Fibroblast of skin of right quadriceps (primary cell): Measurements from ENCODE around the gene TIMM22.

Source experiments
- DNase-seq: peaks from one replicate; pipeline ENCODE4 v3.0.0-alpha.2; 2013

The TIMM22 gene

DNA sequence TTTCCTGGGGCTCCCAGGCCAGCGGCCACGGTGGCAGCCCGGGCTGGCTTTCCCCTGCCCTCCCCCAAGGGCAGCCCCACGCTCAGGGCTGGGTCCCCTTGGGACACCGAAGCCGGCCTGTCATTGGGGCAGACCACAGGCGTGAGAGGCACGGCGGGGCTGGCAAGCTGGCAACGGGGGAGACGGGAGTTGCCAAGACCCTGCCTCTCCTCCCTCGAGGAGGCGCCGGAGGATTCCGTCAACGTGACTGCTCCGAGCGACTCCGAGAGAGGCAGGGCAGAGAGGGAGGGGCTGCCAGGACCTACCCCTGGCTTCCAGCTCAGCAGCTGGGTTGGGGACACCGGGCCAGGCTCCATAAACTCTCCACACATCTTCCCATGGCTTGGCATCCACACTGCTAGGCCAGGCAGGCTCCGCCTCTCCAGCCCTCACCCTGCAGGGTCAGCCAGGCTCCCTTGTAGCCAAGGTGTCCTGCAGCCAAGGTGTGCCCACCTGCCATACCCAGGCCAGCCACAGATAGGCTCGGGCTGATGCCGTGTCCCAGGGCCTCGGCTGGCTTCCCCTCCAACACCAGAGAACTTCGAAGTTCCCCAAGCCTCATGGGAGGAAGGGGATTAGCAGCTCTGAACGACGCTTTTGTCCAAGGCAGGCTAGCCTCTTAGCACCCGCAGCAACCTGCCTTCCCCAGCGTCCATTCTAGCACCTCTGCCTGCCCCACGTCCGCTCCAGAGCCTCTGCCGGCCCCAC is 25.5 kb downstream of the TIMM22 start:
- DNase-seq, result no peak

DNA sequence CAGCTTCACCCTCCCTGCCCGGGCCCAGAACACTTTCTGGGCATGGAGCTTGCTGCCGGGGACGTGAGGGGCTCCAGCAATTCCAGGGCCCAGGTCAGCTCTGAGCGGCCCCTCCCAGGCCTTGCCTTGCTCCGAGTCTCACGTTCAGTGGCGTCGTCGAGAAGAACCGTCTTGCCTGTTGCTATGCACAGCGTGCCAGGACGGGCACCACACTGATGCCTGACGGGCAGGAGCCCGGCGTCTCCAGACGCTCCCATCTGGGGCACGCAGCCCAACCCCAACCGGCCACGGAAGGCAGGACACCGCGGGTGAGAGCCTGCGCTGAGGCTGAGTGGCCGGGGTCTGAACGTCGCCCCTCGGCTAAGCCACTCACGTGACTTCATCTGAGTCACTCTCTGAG is 27.1 kb downstream of the TIMM22 start:
- no peak for DNase-seq

GRCh38 chr17:1025733-1026598 is 29.0 kb downstream of the TIMM22 start:
- no peak for DNase-seq

GRCh38 chr17:1026599-1026975 is 29.7 kb downstream of the TIMM22 start:
- DNase-seq, result no peak

DNA sequence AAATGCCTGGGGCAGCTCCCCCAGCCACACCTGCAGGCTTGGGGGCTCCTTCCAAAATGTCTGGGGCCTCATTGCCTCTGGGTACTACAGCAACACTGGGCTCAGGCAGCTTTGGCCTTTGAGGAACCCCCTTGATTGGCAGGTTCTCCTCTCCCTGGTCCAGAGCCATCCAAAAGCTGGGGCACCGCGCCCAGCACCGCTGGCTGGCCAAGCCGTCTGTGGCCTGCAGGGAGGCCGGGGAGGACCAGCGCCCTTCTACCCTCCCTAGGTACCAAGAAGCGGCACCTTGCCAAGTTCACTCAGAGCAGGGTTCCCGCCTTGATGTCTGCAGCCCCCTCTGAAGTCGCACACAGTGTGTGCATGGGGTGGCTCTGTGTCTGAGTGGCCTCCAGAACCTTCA is 30.1 kb downstream of the TIMM22 start:
- no peak for DNase-seq

GRCh38 chr17:1029196-1029921 is 32.4 kb downstream of the TIMM22 start:
- DNase-seq, result peak; percentile 31

DNA sequence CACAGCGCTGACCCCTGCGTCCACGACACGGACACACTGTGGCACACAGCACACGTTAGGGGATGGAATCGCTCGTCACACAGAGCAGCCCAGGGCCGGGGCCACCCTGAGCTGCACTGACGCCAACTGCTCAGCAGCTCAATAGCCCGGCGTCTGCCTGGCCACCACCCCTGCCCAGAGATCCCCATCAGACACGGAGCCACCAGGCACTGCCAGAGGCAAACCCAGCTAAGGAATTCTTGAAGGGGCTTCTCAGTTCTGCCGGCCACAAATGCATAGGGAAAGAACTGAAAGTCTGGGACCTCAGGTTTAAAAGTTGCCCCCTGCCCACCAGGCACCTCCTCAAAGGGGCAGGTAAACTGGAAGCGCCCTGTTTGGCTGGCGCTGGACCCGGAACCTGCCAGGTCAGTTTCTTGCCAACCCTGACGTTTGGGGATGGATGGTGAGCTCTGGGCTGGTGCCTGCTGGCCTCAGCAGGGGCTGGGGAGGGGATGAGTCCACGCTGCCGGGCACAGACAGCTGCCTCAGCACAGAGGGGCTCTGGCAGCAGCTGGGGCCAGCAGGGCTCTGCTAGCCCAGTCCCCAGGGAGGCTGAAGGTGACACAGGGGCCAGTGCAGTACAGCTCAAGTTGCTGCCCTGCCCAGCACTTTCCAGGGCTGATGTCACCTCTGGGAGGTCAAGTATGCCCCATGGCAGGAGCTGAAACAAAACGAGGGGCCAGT is 33.2 kb downstream of the TIMM22 start:
- DNase-seq, result no peak

GRCh38 chr17:1030684-1031532 is 34.0 kb downstream of the TIMM22 start:
- no peak for DNase-seq

- peak; percentile 50 for DNase-seq
Observed at GRCh38 chr17:1031711-1032110, 34.8 kb downstream of the TIMM22 start.

- DNase-seq, result no peak
Observed at GRCh38 chr17:1032391-1032790, 35.5 kb downstream of the TIMM22 start.

- DNase-seq, result no peak
Observed at GRCh38 chr17:1033503-1033902, 36.6 kb downstream of the TIMM22 start.

GRCh38 chr17:1034652-1035210 is 37.8 kb downstream of the TIMM22 start:
- DNase-seq, result no peak

DNA sequence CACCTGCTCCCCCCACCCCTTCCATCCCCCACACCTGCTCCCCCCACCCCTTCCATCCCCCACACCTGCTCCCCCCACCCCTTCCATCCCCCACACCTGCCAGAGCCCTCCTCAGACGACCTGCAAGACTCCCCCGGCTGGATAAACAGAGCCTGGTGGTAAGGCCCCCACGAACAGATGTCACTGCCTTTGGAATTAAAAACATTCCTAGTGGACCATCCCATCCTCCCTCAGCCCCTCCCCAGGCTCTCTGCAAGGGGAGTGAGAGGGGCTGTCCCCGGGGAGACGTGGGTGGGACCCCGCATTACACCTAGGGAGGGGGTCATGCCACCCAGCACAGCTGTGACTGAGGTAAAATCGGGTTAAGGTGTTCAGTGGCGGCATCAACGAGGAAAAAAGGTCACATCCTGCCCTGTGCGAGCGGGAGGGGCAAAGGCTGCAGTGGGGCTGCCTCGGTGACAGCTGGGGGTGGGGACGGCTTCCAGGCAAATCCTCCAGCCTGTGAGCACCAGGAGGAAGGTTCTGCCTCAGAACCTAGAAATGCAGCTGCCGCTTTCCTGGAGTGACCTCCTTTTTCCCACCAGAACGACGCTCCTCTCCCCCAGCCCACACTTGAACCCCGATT is 38.7 kb downstream of the TIMM22 start:
- no peak for DNase-seq

- no peak for DNase-seq
Observed at GRCh38 chr17:1036171-1036844, 39.4 kb downstream of the TIMM22 start.

DNA sequence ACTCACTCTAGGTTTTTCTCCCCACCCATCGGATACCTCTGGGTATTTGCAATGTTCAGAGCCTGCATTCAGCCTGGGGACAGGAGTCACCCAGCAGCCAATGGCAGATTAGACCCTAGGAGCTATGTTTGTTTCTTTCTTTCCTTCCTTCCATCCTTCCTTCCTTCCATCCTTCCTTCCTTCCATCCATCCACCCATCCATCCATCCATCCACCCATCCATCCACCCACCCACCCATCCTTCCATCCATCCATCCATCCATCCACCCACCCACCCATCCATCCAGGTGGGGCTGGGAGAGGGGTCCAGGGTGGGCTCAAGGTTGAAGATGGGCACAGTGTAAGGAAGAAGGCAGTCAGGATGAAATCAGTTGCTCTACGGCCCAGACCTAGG is 39.9 kb downstream of the TIMM22 start:
- DNase-seq, result no peak

DNA sequence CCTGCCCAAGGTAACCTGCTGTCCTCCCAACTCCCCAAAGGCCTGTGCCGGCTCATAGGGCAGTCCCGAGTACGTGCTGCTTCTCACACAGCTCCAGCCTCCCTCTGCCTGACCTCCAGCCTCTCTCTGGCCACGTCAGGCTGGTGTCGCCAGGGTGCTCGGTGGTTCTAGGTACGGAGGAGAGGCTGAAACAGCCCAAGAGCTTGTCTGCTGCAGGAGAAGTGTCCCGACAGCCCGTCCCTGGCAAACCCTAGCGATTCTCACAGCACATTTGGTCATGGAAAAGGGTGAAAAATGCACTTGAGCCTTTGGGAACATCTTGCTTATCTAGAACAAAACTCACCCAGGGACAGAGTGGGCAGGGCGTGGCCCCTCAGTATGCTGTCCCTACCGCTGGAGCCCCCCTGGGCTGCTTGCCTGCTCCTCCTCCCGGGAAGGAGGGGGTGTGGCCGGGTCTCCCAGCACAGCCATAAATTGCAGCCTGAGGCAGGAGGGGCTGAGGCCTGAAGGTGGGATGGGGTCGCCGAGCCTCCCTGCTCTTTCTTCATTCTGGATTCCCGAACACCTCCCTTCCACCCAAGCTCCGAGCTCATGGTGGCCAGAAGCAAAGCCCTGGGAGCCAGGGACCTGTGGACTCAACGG is 40.4 kb downstream of the TIMM22 start:
- no peak for DNase-seq

DNA sequence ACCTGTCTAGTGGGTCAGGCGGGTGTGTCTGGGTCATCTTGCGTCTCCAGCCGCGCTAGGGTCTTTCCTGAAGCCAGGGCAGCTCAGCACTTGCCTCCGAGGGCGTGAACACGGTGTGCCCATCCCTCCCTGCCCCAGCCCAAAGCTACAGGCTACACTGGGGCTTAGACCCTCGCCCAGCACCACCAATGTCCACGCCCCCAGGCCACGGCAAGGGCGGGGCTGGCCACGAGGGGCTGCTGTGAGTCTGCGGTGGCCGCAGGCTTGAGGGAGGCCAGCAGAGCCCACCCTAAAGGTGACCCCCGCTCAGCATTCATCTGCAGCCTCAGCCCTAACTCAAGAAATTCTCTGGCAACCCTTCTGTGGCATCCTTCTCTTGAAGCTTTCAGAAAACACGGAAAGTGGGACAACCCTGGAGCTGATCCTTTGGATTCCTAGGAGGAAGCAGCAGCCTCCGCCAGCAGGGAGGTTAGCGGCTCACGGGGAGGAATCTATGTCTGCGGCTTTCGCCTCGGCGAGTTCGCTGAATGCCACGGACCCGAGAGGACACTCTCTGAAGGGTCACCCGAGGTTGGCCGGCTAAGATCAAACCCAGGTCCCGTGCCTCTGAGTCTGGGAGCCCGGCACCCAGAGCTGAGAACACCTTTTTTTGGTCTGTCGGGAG is 41.7 kb downstream of the TIMM22 start:
- DNase-seq, result no peak

- no peak for DNase-seq
Observed at GRCh38 chr17:1039123-1039507, 42.2 kb downstream of the TIMM22 start.

DNA sequence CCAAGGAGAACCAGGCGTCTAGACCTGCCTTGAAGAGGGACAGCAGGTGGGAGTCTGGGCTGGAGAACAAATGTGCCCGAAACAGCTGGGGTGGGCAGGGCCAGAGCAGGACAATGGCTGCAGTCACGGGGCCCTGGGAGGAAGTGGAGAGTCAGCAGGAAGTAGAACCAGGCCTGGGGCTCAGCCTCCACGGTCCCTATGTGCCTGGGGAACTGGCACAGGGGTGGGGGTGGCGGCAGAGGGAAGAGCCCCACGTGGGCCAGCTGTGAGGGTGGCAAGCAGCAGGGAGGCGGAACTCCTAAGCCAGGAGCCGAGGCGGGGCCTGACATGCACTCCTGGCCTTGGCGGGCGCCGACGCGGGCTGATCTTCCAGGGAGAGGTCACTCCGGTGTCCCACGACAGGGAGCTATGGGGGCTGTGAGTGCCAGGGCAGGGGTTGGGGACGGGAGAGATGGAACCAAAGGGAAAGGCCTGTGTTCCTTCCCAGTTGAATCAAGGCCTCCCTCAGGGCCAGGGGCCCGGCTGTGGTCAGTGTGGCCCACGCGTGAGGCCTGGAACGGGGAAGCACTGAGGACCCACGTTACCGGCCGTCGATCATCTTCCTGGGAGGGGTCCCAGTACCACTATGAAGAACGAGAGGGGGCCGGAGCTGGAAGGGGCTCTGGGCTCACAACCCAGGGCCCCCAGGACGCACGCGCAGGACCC is 42.7 kb downstream of the TIMM22 start:
- no peak for DNase-seq
